ENCODE measurements around the gene VNN1. TPM values are rescaled to one million over a fixed set of nuclear protein-coding genes. Genes with fewer than 3 reads are reported as not detected.

The VNN1 gene
- total RNA-seq, 1 donor from 2014 or later = not detected

- Mint-ChIP-seq H3K4me1 (peaks cover 2% of the 10 kb centered on the region), H3K27me3 (peaks cover 17% of the 10 kb centered on the region), H3K4me3 (no peak overlapping the region), H3K9me3 (no peaks in the 10 kb centered on the region), H3K36me3 (ENCODE audit: low read depth) (no peaks in the 10 kb centered on the region), H3K27ac (no peak overlapping the region)
- intact Hi-C loops (cut with micrococcal nuclease) = no loop called here
- peak; percentile 58 for DNase-seq
Measured at GRCh38 chr6:132675749-132676148, 38.1 kb downstream of the VNN1 start.

- intact Hi-C loops (cut with micrococcal nuclease) = no loop called here
- H3K9me3 Mint-ChIP-seq = no peaks in the 10 kb centered on the region
- no peaks in the 10 kb centered on the region for H3K36me3 Mint-ChIP-seq (ENCODE audit: low read depth)
- no peak overlapping the region for H3K27ac Mint-ChIP-seq
- peaks cover 17% of the 10 kb centered on the region for H3K27me3 Mint-ChIP-seq
- peaks cover 2% of the 10 kb centered on the region for H3K4me1 Mint-ChIP-seq
- no peak overlapping the region for H3K4me3 Mint-ChIP-seq
- no peak for DNase-seq
Measured at GRCh38 chr6:132675002-132675401, 38.9 kb downstream of the VNN1 start.

- Mint-ChIP-seq H3K36me3 (ENCODE audit: low read depth) (no peaks in the 10 kb centered on the region), H3K27me3 (peaks cover 19% of the 10 kb centered on the region), H3K9me3 (no peaks in the 10 kb centered on the region), H3K27ac (no peak overlapping the region), H3K4me1 (peaks cover 6% of the 10 kb centered on the region), H3K4me3 (no peak overlapping the region)
- DNase-seq = no peak
- intact Hi-C loops (cut with micrococcal nuclease) = no loop called here
Measured at GRCh38 chr6:132673376-132674094, 40.3 kb downstream of the VNN1 start.

- H3K4me1 Mint-ChIP-seq = peaks cover 6% of the 10 kb centered on the region
- no peak for DNase-seq
- H3K4me3 Mint-ChIP-seq = no peak overlapping the region
- intact Hi-C loops (cut with micrococcal nuclease) = no loop called here
- no peaks in the 10 kb centered on the region for H3K9me3 Mint-ChIP-seq
- no peaks in the 10 kb centered on the region for H3K36me3 Mint-ChIP-seq (ENCODE audit: low read depth)
- no peak overlapping the region for H3K27ac Mint-ChIP-seq
- H3K27me3 Mint-ChIP-seq = peaks cover 19% of the 10 kb centered on the region
Measured at GRCh38 chr6:132671295-132671694, 42.6 kb downstream of the VNN1 start.

- Mint-ChIP-seq H3K27me3 (peaks cover 19% of the 10 kb centered on the region), H3K4me3 (no peak overlapping the region), H3K4me1 (peaks cover 4% of the 10 kb centered on the region), H3K9me3 (no peaks in the 10 kb centered on the region), H3K27ac (no peak overlapping the region), H3K36me3 (ENCODE audit: low read depth) (no peaks in the 10 kb centered on the region)
- DNase-seq = peak; percentile 56
- intact Hi-C loops (cut with micrococcal nuclease) = loop anchor here (1.0 to 10.0 kb wide), 3 partner anchors 99 to 135 kb away; partner anchors contain the start of gene TAAR9
Measured at GRCh38 chr6:132669690-132670291, 44.1 kb downstream of the VNN1 start.

GRCh38 chr6:132666118-132666517 is 47.7 kb downstream of the VNN1 start:
- intact Hi-C loops (cut with micrococcal nuclease) = loop anchor here (10.0 kb wide), 1 partner anchor 131 kb away; the partner anchor contains the start of gene TAAR9
- H3K4me3 Mint-ChIP-seq = no peak overlapping the region
- peaks cover 4% of the 10 kb centered on the region for H3K4me1 Mint-ChIP-seq
- no peaks in the 10 kb centered on the region for H3K9me3 Mint-ChIP-seq
- no peak for DNase-seq
- no peak overlapping the region for H3K27ac Mint-ChIP-seq
- H3K27me3 Mint-ChIP-seq = peaks cover 17% of the 10 kb centered on the region
- no peaks in the 10 kb centered on the region for H3K36me3 Mint-ChIP-seq (ENCODE audit: low read depth)

GRCh38 chr6:132664309-132665034 is 49.4 kb downstream of the VNN1 start:
- H3K27me3 Mint-ChIP-seq = peaks cover 13% of the 10 kb centered on the region
- no peaks in the 10 kb centered on the region for H3K9me3 Mint-ChIP-seq
- H3K4me3 Mint-ChIP-seq = no peak overlapping the region
- H3K27ac Mint-ChIP-seq = no peak overlapping the region
- intact Hi-C loops (cut with micrococcal nuclease) = loop anchor here (10.0 kb wide), 1 partner anchor 130 kb away; the partner anchor contains the start of gene TAAR9
- no peaks in the 10 kb centered on the region for H3K4me1 Mint-ChIP-seq
- DNase-seq = no peak
- no peaks in the 10 kb centered on the region for H3K36me3 Mint-ChIP-seq (ENCODE audit: low read depth)

GRCh38 chr6:132663661-132664060 is 50.2 kb downstream of the VNN1 start:
- DNase-seq = no peak
- peaks cover 16% of the 10 kb centered on the region for H3K27me3 Mint-ChIP-seq
- no peaks in the 10 kb centered on the region for H3K36me3 Mint-ChIP-seq (ENCODE audit: low read depth)
- no peaks in the 10 kb centered on the region for H3K9me3 Mint-ChIP-seq
- no peak overlapping the region for H3K4me3 Mint-ChIP-seq
- H3K4me1 Mint-ChIP-seq = no peaks in the 10 kb centered on the region
- H3K27ac Mint-ChIP-seq = no peak overlapping the region
- intact Hi-C loops (cut with micrococcal nuclease) = loop anchor here (10.0 kb wide), 1 partner anchor 129 kb away; the partner anchor contains the start of gene TAAR9

GRCh38 chr6:132661906-132662305 is 51.9 kb downstream of the VNN1 start:
- H3K27me3 Mint-ChIP-seq = peaks cover 9% of the 10 kb centered on the region
- no peaks in the 10 kb centered on the region for H3K4me1 Mint-ChIP-seq
- no peaks in the 10 kb centered on the region for H3K36me3 Mint-ChIP-seq (ENCODE audit: low read depth)
- H3K27ac Mint-ChIP-seq = no peak overlapping the region
- no peak overlapping the region for H3K4me3 Mint-ChIP-seq
- DNase-seq = no peak
- intact Hi-C loops (cut with micrococcal nuclease) = loop anchor here (10.0 kb wide), 1 partner anchor 127 kb away; the partner anchor contains the start of gene TAAR9
- H3K9me3 Mint-ChIP-seq = no peaks in the 10 kb centered on the region

- Mint-ChIP-seq H3K4me3 (no peak within 1 kb of the TSS), H3K36me3 (ENCODE audit: low read depth) (no peaks in the 10 kb centered on the region), H3K27me3 (peaks cover 12% of the 10 kb centered on the region), H3K9me3 (no peaks in the 10 kb centered on the region), H3K4me1 (no peaks in the 10 kb centered on the region), H3K27ac (no peak within 1 kb of the TSS)
- DNase-seq = no peak
- intact Hi-C loops (cut with micrococcal nuclease) = no loop called here
Measured at GRCh38 chr6:132659082-132659481, 54.8 kb downstream of the VNN1 start, which contains the start of gene TAAR1. Gene TAAR1 (minus strand): TSS chr6:132659182. CDS start chr6:132646003, 13,179 bp downstream.

- H3K9me3 Mint-ChIP-seq = no peaks in the 10 kb centered on the region
- no peak overlapping the region for H3K4me3 Mint-ChIP-seq
- no peaks in the 10 kb centered on the region for H3K36me3 Mint-ChIP-seq (ENCODE audit: low read depth)
- H3K27me3 Mint-ChIP-seq = peaks cover 12% of the 10 kb centered on the region
- intact Hi-C loops (cut with micrococcal nuclease) = no loop called here
- no peak overlapping the region for H3K27ac Mint-ChIP-seq
- no peak for DNase-seq
- H3K4me1 Mint-ChIP-seq = peaks cover 2% of the 10 kb centered on the region
Measured at GRCh38 chr6:132651062-132651461, 62.8 kb downstream of the VNN1 start.

GRCh38 chr6:132650429-132650828 is 63.4 kb downstream of the VNN1 start:
- H3K4me3 Mint-ChIP-seq = no peak overlapping the region
- peaks cover 2% of the 10 kb centered on the region for H3K4me1 Mint-ChIP-seq

GRCh38 chr6:132648828-132649227 is 65.0 kb downstream of the VNN1 start:
- Mint-ChIP-seq H3K9me3 (no peaks in the 10 kb centered on the region), H3K27me3 (peaks cover 17% of the 10 kb centered on the region), H3K36me3 (ENCODE audit: low read depth) (no peaks in the 10 kb centered on the region), H3K4me3 (no peak overlapping the region), H3K27ac (no peak overlapping the region), H3K4me1 (peaks cover 2% of the 10 kb centered on the region)
- intact Hi-C loops (cut with micrococcal nuclease) = no loop called here
- DNase-seq = no peak

More at GRCh38 chr6:132650429-132650828, 63.4 kb downstream of the VNN1 start:
- intact Hi-C loops (cut with micrococcal nuclease) = no loop called here
- Mint-ChIP-seq H3K27me3 (peaks cover 15% of the 10 kb centered on the region), H3K36me3 (ENCODE audit: low read depth) (no peaks in the 10 kb centered on the region), H3K27ac (no peak overlapping the region), H3K9me3 (no peaks in the 10 kb centered on the region)
- no peak for DNase-seq

GRCh38 chr6:132648356-132648755 is 65.5 kb downstream of the VNN1 start:
- H3K9me3 Mint-ChIP-seq = no peaks in the 10 kb centered on the region
- H3K27me3 Mint-ChIP-seq = peaks cover 16% of the 10 kb centered on the region
- no peak overlapping the region for H3K27ac Mint-ChIP-seq
- peaks cover 2% of the 10 kb centered on the region for H3K4me1 Mint-ChIP-seq
- no peak overlapping the region for H3K4me3 Mint-ChIP-seq
- DNase-seq = peak; percentile 67
- intact Hi-C loops (cut with micrococcal nuclease) = no loop called here
- H3K36me3 Mint-ChIP-seq (ENCODE audit: low read depth) = no peaks in the 10 kb centered on the region

Measured in activated CD4-positive, alpha-beta T cell treated with anti-CD3 and anti-CD28 coated beads, Interleukin-2, amount 10 ng/mL, durations not matched to agents 24 days and 14 days (primary cell).